Skeletal muscle cell (primary cell): Measurements from ENCODE around the gene MTRFR.
A peak's percentile ranks its signal among the peaks of the same experiment; 100 is the strongest.
"Not testable (repeated sequence)": the region's sequence is repeated elsewhere in the genome, so short reads cannot be mapped to it uniquely, and the experiment has no call there.

ENCODE experiments used
- DNase-seq: peaks from one replicate; pipeline ENCODE4 v3.0.0-alpha.2; 2010; ENCODE audit warnings: low read depth
- H3K4me3 ChIP-seq: 2 replicates; pipeline ENCODE4 v1.5.1; 2011; ENCODE audit warnings: low read depth, mild to moderate bottlenecking, control low read depth, low read length, moderate library complexity

The MTRFR gene

GRCh38 chr12:123232807-123233504, at the start of gene MTRFR, which contains the start of gene MPHOSPH9:
Gene MTRFR, plus strand, starts transcription at chr12:123233436. Its CDS starts 20,239 bp downstream, at chr12:123253675.
Gene MPHOSPH9, minus strand, starts transcription at chr12:123233141. Its CDS starts 2,777 bp downstream, at chr12:123230364.
- DNase-seq, result peak; percentile 97
- H3K4me3 ChIP-seq, result peak within 1 kb of the TSS; percentile 96

GRCh38 chr12:123187637-123188036, 45.6 kb upstream of the MTRFR start:
- no peak for DNase-seq
- H3K4me3 ChIP-seq, result no peak overlapping the region

DNA sequence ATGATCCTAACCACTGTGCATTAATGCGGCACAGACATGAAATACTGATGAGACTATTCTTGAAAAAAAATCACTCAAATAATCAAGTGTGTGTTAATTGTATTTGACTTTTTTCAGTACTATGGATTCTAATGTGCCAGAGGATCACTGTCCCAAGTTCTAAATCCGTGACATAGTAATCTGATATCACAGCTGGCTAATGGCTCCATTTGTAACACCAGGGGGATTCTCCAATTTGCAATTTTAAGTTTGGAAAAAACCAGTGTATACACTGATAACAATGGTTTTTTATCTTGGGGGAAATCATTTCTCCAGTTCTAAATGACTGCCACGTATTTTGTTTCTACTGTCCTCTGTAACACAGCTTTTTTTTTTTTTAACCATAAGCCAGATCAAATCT, 33.3 kb upstream of the MTRFR start:
- DNase-seq, result no peak
- no peak overlapping the region for H3K4me3 ChIP-seq

- no peak for DNase-seq
- H3K4me3 ChIP-seq, result no peak overlapping the region
These were observed 32.8 kb upstream of the MTRFR start for GRCh38 chr12:123200414-123200813.

DNA sequence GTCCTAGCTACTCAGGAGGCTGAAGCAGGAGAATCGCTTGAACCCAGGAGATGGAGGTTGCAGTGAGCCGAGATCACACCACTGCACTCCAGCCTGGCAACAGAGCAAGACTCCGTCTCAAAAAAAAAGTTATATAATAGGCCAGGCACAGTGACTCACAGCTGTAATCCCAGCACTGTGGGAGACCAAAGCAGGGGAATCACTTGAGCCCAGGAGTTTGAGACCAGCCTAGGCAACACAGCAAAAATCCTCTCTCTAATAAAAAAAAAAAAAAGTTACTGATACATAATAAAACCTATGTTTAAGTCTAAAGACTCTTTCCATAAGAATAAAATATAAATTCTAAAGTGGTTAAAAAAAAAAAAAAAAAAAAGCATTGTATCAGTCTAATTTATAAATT, 26.4 kb upstream of the MTRFR start:
- not testable (repeated sequence) for DNase-seq, H3K4me3 ChIP-seq

DNA sequence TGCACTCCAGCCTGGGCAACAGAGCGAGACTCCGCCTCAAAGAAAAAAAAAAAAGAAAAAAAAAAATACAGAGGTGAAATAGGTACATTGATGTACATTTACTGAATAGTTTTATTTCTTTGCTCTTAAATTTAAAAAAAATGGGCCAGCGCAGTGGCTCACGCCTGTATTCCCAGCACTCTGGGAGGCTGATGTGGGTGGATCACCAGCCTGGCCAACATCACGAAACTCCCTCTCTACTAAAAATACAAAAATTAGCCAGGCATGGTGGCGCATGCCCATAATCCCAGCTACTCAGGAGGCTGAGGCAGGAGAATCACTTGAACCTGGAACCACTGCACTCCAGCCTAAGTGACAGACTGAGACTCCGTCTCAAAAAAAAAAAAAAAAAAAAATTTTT, 25.4 kb upstream of the MTRFR start:
- DNase-seq, H3K4me3 ChIP-seq: not testable (repeated sequence)

GRCh38 chr12:123223241-123223668, 10.0 kb upstream of the MTRFR start:
- no peak overlapping the region for H3K4me3 ChIP-seq
- no peak for DNase-seq

DNA sequence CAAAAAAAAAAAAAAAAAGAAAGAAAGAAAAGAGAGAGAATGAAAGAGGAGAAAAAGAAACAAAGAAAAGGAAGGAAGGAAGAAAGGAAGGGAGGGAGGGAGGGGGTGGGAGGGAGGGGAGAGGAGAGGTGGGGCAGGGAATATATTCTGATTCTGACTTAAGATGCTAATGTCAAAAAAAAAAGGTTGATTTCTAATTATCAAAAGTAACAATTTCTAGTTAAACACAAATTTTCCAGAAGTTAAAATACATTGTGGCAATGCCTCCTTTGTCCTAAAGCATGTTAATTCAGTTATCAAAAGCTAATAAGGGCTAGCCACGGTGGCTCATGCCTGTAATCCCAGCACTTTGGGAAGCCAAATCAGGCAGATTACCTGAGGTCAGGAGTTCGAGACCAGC, 7.8 kb upstream of the MTRFR start:
- no peak for DNase-seq
- H3K4me3 ChIP-seq, result no peak overlapping the region

- DNase-seq, result no peak
These were observed 5.5 kb upstream of the MTRFR start for GRCh38 chr12:123227581-123228258.

DNA sequence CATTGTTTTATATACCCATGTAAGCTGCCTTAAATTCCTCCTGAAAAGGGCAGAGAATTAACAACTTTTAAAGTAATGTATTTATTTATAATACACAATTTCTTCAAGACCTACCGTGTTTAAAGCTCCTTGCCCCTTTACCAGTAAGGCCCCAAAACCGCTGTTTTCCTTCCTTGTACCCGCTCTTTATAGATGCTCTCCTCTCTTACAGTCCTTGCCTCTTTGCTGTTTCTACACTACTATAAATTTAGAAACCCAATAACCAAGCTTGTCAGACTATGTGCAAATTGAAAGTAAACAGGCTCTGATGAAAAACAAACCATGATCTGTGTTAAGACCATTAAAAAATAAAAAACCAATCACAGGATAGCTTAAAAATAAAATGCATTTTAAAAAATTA, 4.2 kb upstream of the MTRFR start:
- DNase-seq, result no peak
- no peak overlapping the region for H3K4me3 ChIP-seq

More at GRCh38 chr12:123227581-123228258, 5.5 kb upstream of the MTRFR start:
- H3K4me3 ChIP-seq, result no peak overlapping the region

- DNase-seq, result no peak
- peak overlapping the region; percentile 96 for H3K4me3 ChIP-seq
These were observed 1.3 kb upstream of the MTRFR start for GRCh38 chr12:123231931-123232330.

- peak; percentile 2 for DNase-seq
- H3K4me3 ChIP-seq, result peak overlapping the region; percentile 96
These were observed 797 bp upstream of the MTRFR start for GRCh38 chr12:123232472-123232806.

GRCh38 chr12:123233505-123234308, 471 bp downstream of the MTRFR start:
- H3K4me3 ChIP-seq, result peak overlapping the region; percentile 96
- DNase-seq, result no peak

GRCh38 chr12:123237646-123238329, 4.6 kb downstream of the MTRFR start:
- no peak overlapping the region for H3K4me3 ChIP-seq
- no peak for DNase-seq

DNA sequence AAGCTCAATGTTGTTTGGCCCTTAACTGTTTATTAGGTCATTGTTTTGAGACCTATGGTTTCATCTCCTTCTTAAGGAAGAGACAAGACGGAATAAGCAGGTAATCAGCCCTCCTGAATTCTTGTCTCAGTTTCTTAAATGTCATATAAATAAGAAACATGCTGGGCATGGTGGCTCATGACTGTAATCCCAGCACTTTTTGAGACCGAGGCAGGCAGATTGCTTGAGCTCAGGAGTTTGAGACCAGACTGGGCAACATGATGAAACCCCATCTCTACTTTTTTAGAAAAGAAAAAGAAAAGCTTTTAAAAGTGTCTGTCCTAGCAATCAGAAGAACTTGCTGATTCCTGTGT, 5.1 kb downstream of the MTRFR start:
- no peak overlapping the region for H3K4me3 ChIP-seq
- no peak for DNase-seq

- DNase-seq, result no peak
- no peak overlapping the region for H3K4me3 ChIP-seq
These were observed 5.7 kb downstream of the MTRFR start for GRCh38 chr12:123238961-123239360.

DNA sequence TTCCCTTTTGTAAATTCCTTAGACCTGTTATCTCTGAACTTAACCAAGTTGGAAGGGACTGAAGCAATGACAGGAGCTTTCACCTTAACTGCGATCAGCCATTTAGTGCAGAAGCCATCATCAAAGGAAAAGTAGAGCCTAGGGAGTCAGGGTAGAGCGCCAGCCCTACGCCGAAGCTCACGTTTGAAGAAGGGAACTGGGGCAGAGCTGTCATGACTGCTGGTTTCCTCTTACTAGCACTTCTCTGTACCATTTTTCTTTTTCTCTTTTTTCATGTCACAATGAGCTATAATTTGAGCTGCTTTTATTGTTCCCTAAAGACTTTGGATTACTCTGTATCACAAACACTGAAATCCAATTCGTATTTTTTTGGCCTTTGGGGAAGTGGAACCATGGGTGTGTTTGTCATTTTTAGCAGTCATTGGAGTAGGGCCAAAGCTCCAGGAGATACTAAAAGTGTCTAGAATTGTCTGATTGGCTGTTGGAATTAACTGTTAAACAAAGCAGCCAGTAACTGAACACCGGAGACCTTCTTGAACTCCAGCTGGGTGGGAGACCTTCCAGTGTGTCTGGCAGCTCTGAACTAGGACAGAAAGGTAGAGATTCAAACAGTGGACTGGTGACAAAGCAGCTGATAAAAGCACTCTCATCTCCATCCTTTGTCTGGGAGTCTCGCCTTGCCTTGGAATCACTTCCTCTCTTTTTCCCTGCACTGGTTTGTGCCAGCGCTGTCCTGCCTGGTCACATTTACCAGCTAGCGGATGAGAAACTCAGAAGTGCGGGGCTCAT, 9.1 kb downstream of the MTRFR start:
- no peak overlapping the region for H3K4me3 ChIP-seq
- no peak for DNase-seq

GRCh38 chr12:123243671-123244262, 10.5 kb downstream of the MTRFR start:
- DNase-seq, result no peak
- H3K4me3 ChIP-seq, result no peak overlapping the region

- no peak overlapping the region for H3K4me3 ChIP-seq
- DNase-seq, result no peak
These were observed 12.4 kb downstream of the MTRFR start for GRCh38 chr12:123245678-123246077.
